ENCODE results near the gene BRMS1L. TPM values are rescaled to one million over a fixed set of nuclear protein-coding genes. Genes with fewer than 3 reads are reported as not detected.

The BRMS1L gene
- total and polyA plus RNA-seq, 9 of the 15 experiments (the other 6 are each of a cell fraction or from before 2014, with no cell fraction given) = 1.2 to 4.7 (median 3.3) TPM

DNA sequence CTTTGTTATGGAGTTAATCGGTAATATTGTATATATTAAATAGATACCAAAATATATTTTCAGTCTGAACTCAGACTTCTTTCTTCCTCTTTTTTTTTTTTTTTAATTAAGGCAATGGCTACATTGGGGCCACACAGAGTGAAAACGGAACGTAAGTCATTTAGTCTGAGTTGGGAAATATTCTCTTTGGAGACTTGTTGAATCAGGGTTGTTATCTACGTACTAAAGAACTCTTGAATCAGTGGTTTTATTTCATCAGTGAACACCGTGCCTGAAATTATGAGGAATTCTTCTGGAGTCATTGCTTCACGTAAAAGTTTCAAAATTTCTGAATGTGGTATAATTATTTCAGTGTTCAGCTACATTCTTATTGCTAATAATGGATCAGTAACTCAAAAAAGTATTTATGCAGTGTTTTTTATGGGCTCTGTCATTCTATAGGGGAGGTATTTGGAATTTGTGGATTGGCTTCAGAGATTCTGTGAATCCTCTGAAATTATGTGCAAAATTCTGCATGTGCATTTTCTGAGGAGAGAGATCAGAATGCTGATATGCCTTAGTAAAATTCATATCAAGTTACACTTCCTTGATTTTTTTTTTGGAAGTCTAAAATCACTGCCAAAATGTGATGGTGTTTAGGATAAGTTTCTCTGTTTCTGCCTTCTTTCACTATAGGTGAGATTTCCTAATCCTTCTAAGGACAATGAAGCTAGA is 39.6 kb downstream of the BRMS1L start (continued):
- TF ChIP-seq HDAC3 (IDR thresholded peaks at IDR 0.05; ENCODE audit: borderline replicate concordance, partially characterized antibody) = no peak
- TF ChIP-seq, protein P1, sequence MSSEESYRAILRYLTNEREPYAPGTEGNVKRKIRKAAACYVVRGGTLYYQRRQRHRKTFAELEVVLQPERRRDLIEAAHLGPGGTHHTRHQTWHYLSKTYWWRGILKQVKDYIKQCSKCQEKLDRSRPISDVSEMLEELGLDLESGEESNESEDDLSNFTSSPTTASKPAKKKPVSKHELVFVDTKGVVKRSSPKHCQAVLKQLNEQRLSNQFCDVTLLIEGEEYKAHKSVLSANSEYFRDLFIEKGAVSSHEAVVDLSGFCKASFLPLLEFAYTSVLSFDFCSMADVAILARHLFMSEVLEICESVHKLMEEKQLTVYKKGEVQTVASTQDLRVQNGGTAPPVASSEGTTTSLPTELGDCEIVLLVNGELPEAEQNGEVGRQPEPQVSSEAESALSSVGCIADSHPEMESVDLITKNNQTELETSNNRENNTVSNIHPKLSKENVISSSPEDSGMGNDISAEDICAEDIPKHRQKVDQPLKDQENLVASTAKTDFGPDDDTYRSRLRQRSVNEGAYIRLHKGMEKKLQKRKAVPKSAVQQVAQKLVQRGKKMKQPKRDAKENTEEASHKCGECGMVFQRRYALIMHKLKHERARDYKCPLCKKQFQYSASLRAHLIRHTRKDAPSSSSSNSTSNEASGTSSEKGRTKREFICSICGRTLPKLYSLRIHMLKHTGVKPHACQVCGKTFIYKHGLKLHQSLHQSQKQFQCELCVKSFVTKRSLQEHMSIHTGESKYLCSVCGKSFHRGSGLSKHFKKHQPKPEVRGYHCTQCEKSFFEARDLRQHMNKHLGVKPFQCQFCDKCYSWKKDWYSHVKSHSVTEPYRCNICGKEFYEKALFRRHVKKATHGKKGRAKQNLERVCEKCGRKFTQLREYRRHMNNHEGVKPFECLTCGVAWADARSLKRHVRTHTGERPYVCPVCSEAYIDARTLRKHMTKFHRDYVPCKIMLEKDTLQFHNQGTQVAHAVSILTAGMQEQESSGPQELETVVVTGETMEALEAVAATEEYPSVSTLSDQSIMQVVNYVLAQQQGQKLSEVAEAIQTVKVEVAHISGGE (CRISPR knock-in tag; IDR thresholded peaks at IDR 0.05) = no peak
- TF ChIP-seq, protein P2, sequence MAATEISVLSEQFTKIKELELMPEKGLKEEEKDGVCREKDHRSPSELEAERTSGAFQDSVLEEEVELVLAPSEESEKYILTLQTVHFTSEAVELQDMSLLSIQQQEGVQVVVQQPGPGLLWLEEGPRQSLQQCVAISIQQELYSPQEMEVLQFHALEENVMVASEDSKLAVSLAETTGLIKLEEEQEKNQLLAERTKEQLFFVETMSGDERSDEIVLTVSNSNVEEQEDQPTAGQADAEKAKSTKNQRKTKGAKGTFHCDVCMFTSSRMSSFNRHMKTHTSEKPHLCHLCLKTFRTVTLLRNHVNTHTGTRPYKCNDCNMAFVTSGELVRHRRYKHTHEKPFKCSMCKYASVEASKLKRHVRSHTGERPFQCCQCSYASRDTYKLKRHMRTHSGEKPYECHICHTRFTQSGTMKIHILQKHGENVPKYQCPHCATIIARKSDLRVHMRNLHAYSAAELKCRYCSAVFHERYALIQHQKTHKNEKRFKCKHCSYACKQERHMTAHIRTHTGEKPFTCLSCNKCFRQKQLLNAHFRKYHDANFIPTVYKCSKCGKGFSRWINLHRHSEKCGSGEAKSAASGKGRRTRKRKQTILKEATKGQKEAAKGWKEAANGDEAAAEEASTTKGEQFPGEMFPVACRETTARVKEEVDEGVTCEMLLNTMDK (IDR thresholded peaks at IDR 0.05; ENCODE audit: borderline replicate concordance, insufficient read depth, low read depth, low read length, poor library complexity, severe bottlenecking) = no peak

Data from K562 (cell line).